ENCODE data around the gene CLEC2L. TPM values are rescaled to one million over a fixed set of nuclear protein-coding genes. Genes with fewer than 3 reads are reported as not detected.

Gene CLEC2L
- total RNA-seq, 3 donors from 2014 or later: not detected

DNA sequence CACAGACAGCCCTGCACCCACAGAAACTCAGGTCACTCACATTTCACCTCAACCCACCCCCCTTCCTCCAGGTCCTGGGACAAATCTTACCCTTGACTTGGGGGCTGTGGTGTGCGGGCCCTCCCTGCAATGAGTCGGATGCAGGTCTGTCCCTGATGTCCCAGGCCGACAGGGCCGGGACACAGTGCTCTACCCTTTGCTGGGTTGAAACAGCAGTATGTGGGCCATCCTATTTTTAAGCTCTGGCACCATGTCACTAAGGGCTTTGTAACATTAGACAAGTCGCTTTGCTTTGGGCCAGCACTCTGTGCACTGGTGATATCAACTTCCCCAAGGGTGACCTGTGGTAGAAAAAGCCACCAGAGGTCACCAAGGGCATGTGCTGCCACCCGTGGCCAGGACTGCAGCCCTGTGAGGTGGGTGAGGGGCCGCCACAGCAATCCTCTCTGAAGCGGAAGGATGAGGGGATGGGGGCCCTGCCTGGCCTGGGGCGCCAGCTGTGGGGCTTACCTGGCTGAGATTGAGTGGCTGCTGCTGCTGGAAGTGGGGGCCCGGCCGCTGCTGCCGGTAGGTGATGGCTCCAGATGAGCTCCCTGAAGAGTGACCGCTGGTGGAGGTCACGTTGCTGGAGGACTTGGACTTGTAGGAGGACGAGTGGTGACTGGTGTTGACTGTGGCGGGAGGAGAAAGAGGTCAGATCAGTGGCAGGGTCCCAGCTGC is 51.3 kb downstream of the CLEC2L start:
- Histone ChIP-seq H3K4me3 (no peak overlapping the region), H3K36me3 (peaks cover 8% of the 10 kb centered on the region), H3K4me1 (no peaks in the 10 kb centered on the region), H3K27me3 (no peaks in the 10 kb centered on the region), H3K27ac (no peak overlapping the region), H3K9me3 (no peaks in the 10 kb centered on the region)
- TF ChIP-seq POLR2AphosphoS5 (IDR thresholded peaks at IDR 0.05) (no peak), POLR2A (IDR thresholded peaks at IDR 0.05) (no peak)
- TF ChIP-seq, protein P1, sequence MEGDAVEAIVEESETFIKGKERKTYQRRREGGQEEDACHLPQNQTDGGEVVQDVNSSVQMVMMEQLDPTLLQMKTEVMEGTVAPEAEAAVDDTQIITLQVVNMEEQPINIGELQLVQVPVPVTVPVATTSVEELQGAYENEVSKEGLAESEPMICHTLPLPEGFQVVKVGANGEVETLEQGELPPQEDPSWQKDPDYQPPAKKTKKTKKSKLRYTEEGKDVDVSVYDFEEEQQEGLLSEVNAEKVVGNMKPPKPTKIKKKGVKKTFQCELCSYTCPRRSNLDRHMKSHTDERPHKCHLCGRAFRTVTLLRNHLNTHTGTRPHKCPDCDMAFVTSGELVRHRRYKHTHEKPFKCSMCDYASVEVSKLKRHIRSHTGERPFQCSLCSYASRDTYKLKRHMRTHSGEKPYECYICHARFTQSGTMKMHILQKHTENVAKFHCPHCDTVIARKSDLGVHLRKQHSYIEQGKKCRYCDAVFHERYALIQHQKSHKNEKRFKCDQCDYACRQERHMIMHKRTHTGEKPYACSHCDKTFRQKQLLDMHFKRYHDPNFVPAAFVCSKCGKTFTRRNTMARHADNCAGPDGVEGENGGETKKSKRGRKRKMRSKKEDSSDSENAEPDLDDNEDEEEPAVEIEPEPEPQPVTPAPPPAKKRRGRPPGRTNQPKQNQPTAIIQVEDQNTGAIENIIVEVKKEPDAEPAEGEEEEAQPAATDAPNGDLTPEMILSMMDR (IDR thresholded peaks at IDR 0.05): no peak
- intact Hi-C loops (cut with DNase I; ENCODE audit: low total_unique reads): no loop called here
- DNase-seq (ENCODE audit: low spot score in 2 of 2): no peak

- H3K4me3 ChIP-seq: no peak overlapping the region
- no peak for TF ChIP-seq POLR2AphosphoS5 (IDR thresholded peaks at IDR 0.05)
- TF ChIP-seq, protein P1 (IDR thresholded peaks at IDR 0.05): no peak
- no peak for TF ChIP-seq POLR2A (IDR thresholded peaks at IDR 0.05)
- no peaks in the 10 kb centered on the region for H3K27me3 ChIP-seq
- intact Hi-C loops (cut with DNase I; ENCODE audit: low total_unique reads): no loop called here
- H3K4me1 ChIP-seq: no peaks in the 10 kb centered on the region
- no peak for DNase-seq (ENCODE audit: low spot score in 2 of 2)
- H3K27ac ChIP-seq: no peak overlapping the region
- no peaks in the 10 kb centered on the region for H3K9me3 ChIP-seq
- H3K36me3 ChIP-seq: peaks cover 8% of the 10 kb centered on the region
Observed at GRCh38 chr7:139575338-139575680, 51.8 kb downstream of the CLEC2L start.

DNA sequence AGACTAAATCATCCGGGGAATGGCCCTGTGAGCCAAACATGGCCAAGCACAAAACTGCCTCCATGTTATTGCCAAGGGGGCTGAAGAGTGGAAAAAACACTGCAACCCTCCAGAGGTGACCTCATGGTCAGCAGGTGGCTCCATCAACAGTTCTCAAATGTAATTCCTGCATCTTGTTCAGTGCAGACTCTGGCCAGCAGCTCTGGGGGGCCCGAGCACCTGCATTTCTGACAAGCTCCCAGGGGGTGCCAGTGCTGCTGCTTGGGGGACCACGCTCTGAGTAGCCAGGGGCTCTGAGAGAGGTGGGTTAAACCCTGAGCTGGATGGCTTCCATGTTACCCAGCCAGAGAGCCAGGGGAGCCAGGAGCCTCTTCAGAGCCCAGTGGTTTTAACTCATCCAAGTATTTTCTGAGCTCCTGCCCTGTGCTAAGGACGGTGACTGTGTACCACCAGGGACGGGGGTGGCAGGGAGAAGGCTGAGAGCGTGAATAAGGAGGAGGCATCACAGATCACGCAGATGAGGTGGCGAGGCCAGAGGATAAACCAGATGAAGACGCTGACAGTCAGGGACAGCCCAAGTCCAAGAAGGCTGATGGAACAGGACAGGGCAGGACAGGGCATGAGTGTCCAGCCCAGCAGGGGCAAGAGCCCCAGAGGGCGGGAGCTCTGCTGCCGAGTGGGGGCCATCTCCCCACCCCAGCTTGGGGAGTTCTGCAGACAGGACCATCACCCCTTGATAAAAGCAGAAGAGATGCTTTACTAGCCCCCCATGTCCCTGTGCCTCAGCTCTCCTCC is 52.9 kb downstream of the CLEC2L start:
- no peak for DNase-seq (ENCODE audit: low spot score in 2 of 2)
- intact Hi-C loops (cut with DNase I; ENCODE audit: low total_unique reads): no loop called here
- Histone ChIP-seq H3K4me3 (no peak overlapping the region), H3K4me1 (no peaks in the 10 kb centered on the region), H3K9me3 (no peaks in the 10 kb centered on the region), H3K27ac (no peak overlapping the region), H3K27me3 (no peaks in the 10 kb centered on the region), H3K36me3 (peaks cover 8% of the 10 kb centered on the region)
- TF ChIP-seq POLR2AphosphoS5 (IDR thresholded peaks at IDR 0.05) (no peak), POLR2A (IDR thresholded peaks at IDR 0.05) (no peak)
- TF ChIP-seq, protein P1 (IDR thresholded peaks at IDR 0.05): no peak

- TF ChIP-seq, protein P1 (IDR thresholded peaks at IDR 0.05): no peak
- no peak for TF ChIP-seq POLR2A (IDR thresholded peaks at IDR 0.05)
- Histone ChIP-seq H3K9me3 (no peaks in the 10 kb centered on the region), H3K36me3 (no peaks in the 10 kb centered on the region), H3K27ac (no peak overlapping the region), H3K27me3 (no peaks in the 10 kb centered on the region), H3K4me1 (no peaks in the 10 kb centered on the region), H3K4me3 (no peak overlapping the region)
- no peak for DNase-seq (ENCODE audit: low spot score in 2 of 2)
- intact Hi-C loops (cut with DNase I; ENCODE audit: low total_unique reads): no loop called here
Observed at GRCh38 chr7:139580435-139580834, 57.0 kb downstream of the CLEC2L start.

DNA sequence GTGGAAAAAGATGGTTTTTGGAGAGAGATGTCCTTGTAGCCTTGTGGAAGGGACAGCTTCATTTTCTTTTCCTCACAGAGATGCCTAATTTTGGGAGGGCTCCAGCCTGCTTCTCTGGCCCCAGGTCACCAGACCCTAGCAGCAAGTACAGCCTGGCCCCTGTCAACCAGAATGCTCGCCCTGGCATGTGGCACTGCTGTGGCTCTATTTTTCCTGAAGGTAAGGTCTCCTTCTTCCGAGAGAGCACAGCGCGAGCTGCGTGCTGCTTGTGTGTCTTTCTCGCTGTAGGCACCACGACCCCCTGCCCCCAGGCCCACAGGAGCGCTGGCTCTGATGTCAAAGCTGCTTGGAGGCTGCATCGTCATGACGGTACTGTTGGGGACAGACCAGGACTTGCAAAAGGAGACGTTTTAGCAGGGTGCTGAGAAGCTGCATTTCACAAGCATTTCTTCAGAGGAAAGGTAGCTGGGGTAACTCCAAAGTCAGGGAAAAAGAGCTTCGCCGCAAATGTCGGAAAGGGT is 58.7 kb downstream of the CLEC2L start:
- Histone ChIP-seq H3K4me3 (no peak overlapping the region), H3K27me3 (no peaks in the 10 kb centered on the region), H3K4me1 (no peaks in the 10 kb centered on the region), H3K36me3 (no peaks in the 10 kb centered on the region), H3K27ac (no peak overlapping the region), H3K9me3 (no peaks in the 10 kb centered on the region)
- TF ChIP-seq POLR2AphosphoS5 (IDR thresholded peaks at IDR 0.05) (no peak), POLR2A (IDR thresholded peaks at IDR 0.05) (no peak)
- TF ChIP-seq, protein P1 (IDR thresholded peaks at IDR 0.05): no peak
- peak in 1 of 2 donors; percentile 35 for DNase-seq (ENCODE audit: low spot score in 2 of 2)
- intact Hi-C loops (cut with DNase I; ENCODE audit: low total_unique reads): no loop called here

All from breast epithelium (tissue), 4 donors.